Breast epithelium (tissue), 4 donors: Measurements from ENCODE around the gene SAMD11. TPM values are rescaled to one million over a fixed set of nuclear protein-coding genes. Genes with fewer than 3 reads are reported as not detected.

Experiments used
- DNase-seq, 2 donors: peaks; one replicate each; pipeline ENCODE4 v3.0.0-alpha.2; 2019; ENCODE audit warnings: low spot score in 2 of 2
- H3K27ac ChIP-seq, 2 donors: fragments of 200-600 bp; sonication (generic) in 1 of 2; one replicate each; pipeline ENCODE4 v1.5.1; 2016 to 2019; ENCODE audit warnings: mild to moderate bottlenecking in 1 of 2
- H3K27me3 ChIP-seq, 2 donors: fragments of 200-600 bp; sonication (generic) in 1 of 2; one replicate each; pipeline versions ENCODE4 v1.5.1 to v1.6.0; 2017 to 2019; ENCODE audit warnings: control low read depth in 1 of 2, mild to moderate bottlenecking in 1 of 2
- H3K36me3 ChIP-seq: fragments of 200-600 bp; one replicate; pipeline ENCODE4 v1.5.1; 2019
- H3K4me1 ChIP-seq, 2 donors: fragments of 200-600 bp; sonication (generic); one replicate each; pipeline ENCODE4 v1.5.1; 2016 to 2019; ENCODE audit warnings: control low read depth in 1 of 2
- H3K4me3 ChIP-seq, 3 donors: fragments of 200-600 bp; sonication (generic); 1 replicate in 2 of 3; 2 replicates in 1 of 3; pipeline ENCODE4 v1.5.1; 2016 to 2019; ENCODE audit warnings: mild to moderate bottlenecking in 3 of 3, moderate library complexity in 2 of 3
- H3K9me3 ChIP-seq, 2 donors: fragments of 200-600 bp; sonication (generic) in 1 of 2; one replicate each; pipeline ENCODE4 v1.5.1; 2016 to 2019; ENCODE audit warnings: control low read depth in 1 of 2
- CTCF ChIP-seq, 3 donors: fragments of 450-650 bp; IDR thresholded peaks; one replicate each; pipeline ENCODE4 v1.5.1; 2016 to 2017; ENCODE audit warnings: antibody characterized with exemption in 3 of 3, mild to moderate bottlenecking in 3 of 3, moderate library complexity in 3 of 3
- POLR2A ChIP-seq: fragments of 450-650 bp; IDR thresholded peaks from one replicate; pipeline ENCODE4 v1.6.1; 2016; ENCODE audit warnings: antibody characterized with exemption, mild to moderate bottlenecking, moderate library complexity
- POLR2AphosphoS5 ChIP-seq, 3 donors: sonication (generic); formaldehyde crosslinking; IDR thresholded peaks; one replicate each; pipeline ENCODE4 v1.6.1; 2017; ENCODE audit warnings: antibody characterized with exemption in 3 of 3
- intact Hi-C: fragments of 100-400 bp; cut with DNase I; formaldehyde crosslinking; loops from one replicate; pipeline ENCODE4 v1.15.1; 2023; ENCODE audit warnings: low total_unique reads
- total RNA-seq, 3 donors: library from RNA; depleted of rRNA; stranded (reverse); fragments of >200 nt; gene quantifications; one replicate each; pipeline ENCODE4 v1.1.0, GENCODE V29; 2016

SAMD11 gene
- total RNA-seq, 3 donors from 2014 or later, result 0.16 to 23.0 (median 2.9) TPM

GRCh38 chr1:914131-914890 is 9.4 kb upstream of the SAMD11 start:
- no peak overlapping the region for H3K27ac ChIP-seq
- intact Hi-C loops, result no loop called here
- H3K9me3 ChIP-seq, result no peaks in the 10 kb centered on the region
- peaks cover 16 to 85% of the 10 kb centered on the region in 2 donors for H3K27me3 ChIP-seq
- H3K36me3 ChIP-seq, result no peaks in the 10 kb centered on the region
- H3K4me1 ChIP-seq, result peaks cover 0 to 6% of the 10 kb centered on the region in 2 donors
- TF ChIP-seq POLR2A, result no peak
- TF ChIP-seq CTCF (IDR thresholded peaks at IDR 0.05), result no peak
- no peak for TF ChIP-seq POLR2AphosphoS5 (IDR thresholded peaks at IDR 0.05)
- no peak for DNase-seq
- no peak overlapping the region for H3K4me3 ChIP-seq

- H3K9me3 ChIP-seq, result no peaks in the 10 kb centered on the region
- peaks cover 0 to 6% of the 10 kb centered on the region in 2 donors for H3K4me1 ChIP-seq
- DNase-seq, result no peak
- no peak overlapping the region for H3K27ac ChIP-seq
- no peak overlapping the region for H3K4me3 ChIP-seq
- intact Hi-C loops, result no loop called here
- peaks cover 15 to 88% of the 10 kb centered on the region in 2 donors for H3K27me3 ChIP-seq
- TF ChIP-seq POLR2A (no peak), CTCF (IDR thresholded peaks at IDR 0.05) (no peak), POLR2AphosphoS5 (IDR thresholded peaks at IDR 0.05) (no peak)
- H3K36me3 ChIP-seq, result no peaks in the 10 kb centered on the region
Observed at GRCh38 chr1:914891-915280, 8.8 kb upstream of the SAMD11 start.

GRCh38 chr1:915295-916172 is 8.2 kb upstream of the SAMD11 start:
- DNase-seq, result no peak
- TF ChIP-seq POLR2AphosphoS5 (IDR thresholded peaks at IDR 0.05) (no peak), CTCF (IDR thresholded peaks at IDR 0.05) (no peak), POLR2A (no peak)
- H3K4me1 ChIP-seq, result peaks cover 2 to 3% of the 10 kb centered on the region in 2 donors
- no peaks in the 10 kb centered on the region for H3K36me3 ChIP-seq
- intact Hi-C loops, result no loop called here
- no peaks in the 10 kb centered on the region for H3K9me3 ChIP-seq
- H3K4me3 ChIP-seq, result no peak overlapping the region
- peaks cover 11 to 88% of the 10 kb centered on the region in 2 donors for H3K27me3 ChIP-seq
- H3K27ac ChIP-seq, result no peak overlapping the region

- H3K27me3 ChIP-seq, result peaks cover 11 to 84% of the 10 kb centered on the region in 2 donors
- DNase-seq, result no peak
Observed at GRCh38 chr1:916173-917075, 7.3 kb upstream of the SAMD11 start.

GRCh38 chr1:917076-917459 is 6.7 kb upstream of the SAMD11 start:
- intact Hi-C loops, result no loop called here
- Histone ChIP-seq H3K27me3 (peaks cover 11 to 88% of the 10 kb centered on the region in 2 donors), H3K9me3 (no peaks in the 10 kb centered on the region), H3K4me3 (no peak overlapping the region), H3K27ac (no peak overlapping the region), H3K4me1 (peaks cover 7 to 12% of the 10 kb centered on the region in 2 donors), H3K36me3 (no peaks in the 10 kb centered on the region)
- TF ChIP-seq CTCF (IDR thresholded peaks at IDR 0.05), result no peak
- TF ChIP-seq POLR2A, result no peak
- no peak for TF ChIP-seq POLR2AphosphoS5 (IDR thresholded peaks at IDR 0.05)
- DNase-seq, result no peak

More at GRCh38 chr1:916173-917075, 7.3 kb upstream of the SAMD11 start:
- TF ChIP-seq POLR2A, result no peak
- no peak overlapping the region for H3K4me3 ChIP-seq
- H3K9me3 ChIP-seq, result no peaks in the 10 kb centered on the region
- H3K4me1 ChIP-seq, result peaks cover 7 to 11% of the 10 kb centered on the region in 2 donors
- H3K27ac ChIP-seq, result no peak overlapping the region
- intact Hi-C loops, result no loop called here
- H3K36me3 ChIP-seq, result no peaks in the 10 kb centered on the region
